GM21423 (cell line): Measurements from ENCODE around the gene RTN1.

Source experiments
- ATAC-seq: cut with Tn5 transposase; IDR thresholded peaks from one replicate; pipeline ENCODE4 v1.9.1; 2021; ENCODE audit warnings: mild to moderate bottlenecking, moderate library complexity; ENCODE audit not compliant: unreplicated experiment

Gene RTN1

GRCh38 chr14:59570122-59570521 lies 300.5 kb downstream of the RTN1 start:
- ATAC-seq, result no peak

GRCh38 chr14:59566725-59567124 lies 303.9 kb downstream of the RTN1 start:
- ATAC-seq, result no peak

GRCh38 chr14:59566296-59566695 lies 304.3 kb downstream of the RTN1 start:
- ATAC-seq, result no peak

- no peak for ATAC-seq
Observed at GRCh38 chr14:59565087-59565486, 305.5 kb downstream of the RTN1 start.

DNA sequence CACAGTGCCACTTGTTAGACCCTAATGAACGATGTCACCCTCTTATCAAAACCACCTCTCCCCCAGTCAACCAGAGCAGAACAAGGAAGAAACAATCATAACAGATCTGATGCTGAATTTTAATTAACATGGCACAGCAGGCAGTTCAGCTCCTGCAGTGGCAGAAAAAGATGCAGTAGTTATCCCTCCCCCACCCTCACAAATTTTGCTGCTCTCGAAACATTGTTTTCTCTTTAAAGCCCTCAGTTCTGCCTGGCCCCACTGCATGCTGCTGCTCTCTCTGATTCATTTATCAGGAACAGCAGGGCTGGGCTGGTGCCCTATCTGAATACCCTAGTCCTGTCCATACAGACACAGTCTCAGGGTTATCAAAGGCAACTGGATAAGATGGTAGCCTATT lies 306.2 kb downstream of the RTN1 start:
- no peak for ATAC-seq

- no peak for ATAC-seq
Observed at GRCh38 chr14:59547310-59547709, 323.3 kb downstream of the RTN1 start.
